Stomach (tissue), 9 donors: Measurements from ENCODE around the gene TMEM123. TPM values are rescaled to one million over a fixed set of nuclear protein-coding genes. Genes with fewer than 3 reads are reported as not detected.
A peak's percentile ranks its signal among the peaks of the same experiment; 100 is the strongest.

Experiments used
- DNase-seq, 2 donors: peaks; one replicate each; pipeline versions ENCODE4 v3.0.0 to v3.0.0-alpha.2; 2013 to 2019
- H3K27ac ChIP-seq, 5 donors: fragments of 200-600 bp in 4 of 5; sonication (generic) in 4 of 5; one replicate each; pipeline ENCODE4 v1.5.1; 2013 to 2019; ENCODE audit warnings: mild to moderate bottlenecking in 1 of 5, moderate library complexity in 1 of 5
- H3K27me3 ChIP-seq, 3 donors: fragments of 200-600 bp; sonication (generic); one replicate each; pipeline ENCODE4 v1.5.1; 2017 to 2019; ENCODE audit warnings: mixed run types in 1 of 3
- H3K36me3 ChIP-seq, 4 donors: fragments of 200-600 bp; sonication (generic); 1 replicate in 3 of 4; 2 replicates in 1 of 4; pipeline ENCODE4 v1.5.1; 2016 to 2019
- H3K4me1 ChIP-seq, 4 donors: fragments of 200-600 bp; sonication (generic); one replicate each; pipeline ENCODE4 v1.5.1; 2016 to 2019
- H3K4me3 ChIP-seq, 4 donors: fragments of 200-600 bp; sonication (generic) in 3 of 4; one replicate each; pipeline ENCODE4 v1.5.1; 2016 to 2019; ENCODE audit warnings: mild to moderate bottlenecking in 1 of 4
- H3K9me3 ChIP-seq, 4 donors: fragments of 200-600 bp; sonication (generic); one replicate each; pipeline ENCODE4 v1.5.1; 2016 to 2019
- EP300 ChIP-seq: sonication (generic); formaldehyde crosslinking; IDR thresholded peaks from one replicate; pipeline ENCODE4 v1.6.1; 2017; ENCODE audit warnings: antibody characterized with exemption
- POLR2A ChIP-seq, 4 donors: fragments of 450-650 bp; IDR thresholded peaks; one replicate each; pipeline ENCODE4 v1.6.1; 2016; ENCODE audit warnings: antibody characterized with exemption in 4 of 4, control low read depth in 2 of 4, mild to moderate bottlenecking in 1 of 4, moderate library complexity in 1 of 4
- POLR2AphosphoS5 ChIP-seq, 3 donors: sonication (generic); formaldehyde crosslinking; IDR thresholded peaks; one replicate each; pipeline ENCODE4 v1.6.1; 2016; ENCODE audit warnings: antibody characterized with exemption in 3 of 3
- whole genome bisulfite sequencing, 5 donors: extraction: QIAGEN DNeasy Blood & Tissue Kit in 3 of 5; methylation state at CpG; one replicate each; pipeline versions ENCODE4 v1.1.5 to v1.1.7; 2013 to 2018; 5-methylcytosine and 5-hydroxymethylcytosine counted together
- intact Hi-C: fragments of 100-400 bp; cut with DNase I; formaldehyde crosslinking; loops from one replicate; pipeline ENCODE4 v1.15.1; 2023; ENCODE audit warnings: low total_unique reads
- polyA plus RNA-seq, 3 donors: library from polyadenylated mRNA; stranded (reverse); fragments of 200-250 nt; gene quantifications; one replicate each; pipeline ENCODE4 v1.2.3, GENCODE V29; 2013
- total RNA-seq, 5 donors: library from RNA; depleted of rRNA; stranded (reverse); fragments of >200 nt; gene quantifications; one replicate each; pipeline versions ENCODE4 v1.1.0 to v1.2.3, GENCODE V29; 2014 to 2016
- TF ChIP-seq, protein P1 (sequence below), 7 experiments: fragments of 450-650 bp in 4 of 7; fragments of 200-600 bp in 3 of 7; sonication (generic) in 3 of 7; IDR thresholded peaks; one replicate each; pipeline ENCODE4 v1.5.1; 2016 to 2019; ENCODE audit warnings: antibody characterized with exemption in 7 of 7, control low read depth in 2 of 7, mild to moderate bottlenecking in 1 of 7
- donor health status: healthy with polysubstance abuse.
- donor health status: Bipolar disorder and iron deficiency.
- donor health status: healthy.

The TMEM123 gene
- total and polyA plus RNA-seq, 8 donors, result 16.2 to 226 (median 51.6) TPM

DNA sequence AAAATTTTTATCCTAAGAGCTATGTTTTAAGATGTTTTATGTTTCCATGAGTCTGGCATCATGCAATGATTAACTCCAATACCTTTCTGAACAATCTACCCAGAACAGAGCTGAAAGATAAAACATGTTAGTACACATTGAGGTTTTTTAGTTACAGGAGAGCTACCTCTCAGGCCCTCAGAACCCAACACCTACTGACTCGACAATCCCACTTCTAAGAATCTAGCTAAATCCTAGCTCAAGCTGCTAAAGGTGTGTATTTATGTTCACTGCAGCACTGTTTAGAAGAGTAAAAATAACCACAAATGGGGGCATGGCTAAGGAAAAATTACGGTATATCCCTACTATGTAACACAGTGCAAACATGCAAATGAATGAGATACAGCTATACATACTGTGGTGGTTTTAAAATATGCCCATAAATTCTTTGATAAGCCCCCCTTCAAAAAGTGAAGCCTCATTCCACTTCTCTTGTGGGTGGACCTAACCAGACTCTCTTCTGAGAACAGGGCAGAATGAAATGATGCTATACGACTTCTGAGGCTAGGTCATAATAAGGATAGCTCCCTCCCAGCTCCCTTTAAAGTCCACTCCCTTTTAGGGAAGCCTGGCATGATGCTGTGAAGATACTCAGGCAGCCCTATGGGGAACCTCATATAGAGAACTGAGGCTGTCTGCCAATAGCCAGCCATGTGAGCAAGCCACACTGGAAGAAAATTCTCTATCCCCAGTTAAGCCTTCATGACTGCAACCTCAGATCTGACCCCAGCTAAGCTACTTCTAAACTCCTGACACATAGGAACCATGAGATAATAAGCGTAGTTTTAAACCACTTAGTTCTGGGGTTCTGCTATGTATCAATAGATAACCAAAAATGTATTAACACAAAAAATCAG lies 29.5 kb downstream of the TMEM123 start:
- peaks cover 0 to 60% (median 42%) of the 10 kb centered on the region in 4 donors for H3K4me1 ChIP-seq
- H3K27ac ChIP-seq, result no peak overlapping the region
- WGBS, 5 donors, result 57 to 67% (median 67%) methylated on average over 4 of the region's 4 CpGs
- TF ChIP-seq, protein P1, sequence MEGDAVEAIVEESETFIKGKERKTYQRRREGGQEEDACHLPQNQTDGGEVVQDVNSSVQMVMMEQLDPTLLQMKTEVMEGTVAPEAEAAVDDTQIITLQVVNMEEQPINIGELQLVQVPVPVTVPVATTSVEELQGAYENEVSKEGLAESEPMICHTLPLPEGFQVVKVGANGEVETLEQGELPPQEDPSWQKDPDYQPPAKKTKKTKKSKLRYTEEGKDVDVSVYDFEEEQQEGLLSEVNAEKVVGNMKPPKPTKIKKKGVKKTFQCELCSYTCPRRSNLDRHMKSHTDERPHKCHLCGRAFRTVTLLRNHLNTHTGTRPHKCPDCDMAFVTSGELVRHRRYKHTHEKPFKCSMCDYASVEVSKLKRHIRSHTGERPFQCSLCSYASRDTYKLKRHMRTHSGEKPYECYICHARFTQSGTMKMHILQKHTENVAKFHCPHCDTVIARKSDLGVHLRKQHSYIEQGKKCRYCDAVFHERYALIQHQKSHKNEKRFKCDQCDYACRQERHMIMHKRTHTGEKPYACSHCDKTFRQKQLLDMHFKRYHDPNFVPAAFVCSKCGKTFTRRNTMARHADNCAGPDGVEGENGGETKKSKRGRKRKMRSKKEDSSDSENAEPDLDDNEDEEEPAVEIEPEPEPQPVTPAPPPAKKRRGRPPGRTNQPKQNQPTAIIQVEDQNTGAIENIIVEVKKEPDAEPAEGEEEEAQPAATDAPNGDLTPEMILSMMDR (IDR thresholded peaks at IDR 0.05), result no peak
- TF ChIP-seq POLR2AphosphoS5 (IDR thresholded peaks at IDR 0.05) (no peak), EP300 (no peak), POLR2A (IDR thresholded peaks at IDR 0.05) (no peak)
- no peak for DNase-seq
- intact Hi-C loops, result no loop called here
- H3K9me3 ChIP-seq, result no peaks in the 10 kb centered on the region
- H3K27me3 ChIP-seq, result no peaks in the 10 kb centered on the region
- no peak overlapping the region for H3K4me3 ChIP-seq
- peaks cover 0 to 5% (median 4%) of the 10 kb centered on the region in 4 donors for H3K36me3 ChIP-seq

DNA sequence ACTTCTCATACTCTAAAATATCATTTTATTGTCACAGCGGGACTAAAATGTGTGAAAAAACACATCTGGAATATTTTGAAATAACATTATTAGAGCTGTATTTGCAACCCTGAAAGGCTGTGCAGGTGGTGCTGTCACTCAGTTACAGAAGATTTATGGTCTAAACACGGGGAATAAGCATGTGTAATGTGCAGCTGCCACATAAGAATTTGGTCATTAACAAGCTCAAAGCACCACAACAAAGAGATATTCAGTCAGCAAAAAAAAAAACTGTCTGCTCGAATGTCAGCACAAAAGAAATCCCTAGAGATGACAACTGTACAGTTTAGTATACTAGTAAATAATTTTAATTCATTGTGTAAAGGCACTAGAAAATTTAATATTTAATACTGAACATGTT lies 31.3 kb downstream of the TMEM123 start:
- peaks cover 0 to 9% (median 2%) of the 10 kb centered on the region in 4 donors for H3K9me3 ChIP-seq
- peak in 1 of 2 donors; percentile 52 for DNase-seq
- peaks cover 0 to 48% (median 33%) of the 10 kb centered on the region in 4 donors for H3K4me1 ChIP-seq
- WGBS, 5 donors, result 56 to 63% (median 59%) methylated on average over 3 of the region's 3 CpGs
- H3K36me3 ChIP-seq, result peaks cover 0 to 5% (median 4%) of the 10 kb centered on the region in 4 donors
- H3K4me3 ChIP-seq, result no peak overlapping the region
- no peaks in the 10 kb centered on the region for H3K27me3 ChIP-seq
- intact Hi-C loops, result no loop called here
- TF ChIP-seq POLR2A (IDR thresholded peaks at IDR 0.05) (no peak), EP300 (no peak), POLR2AphosphoS5 (IDR thresholded peaks at IDR 0.05) (no peak)
- TF ChIP-seq, protein P1 (IDR thresholded peaks at IDR 0.05), result no peak
- H3K27ac ChIP-seq, result no peak overlapping the region

DNA sequence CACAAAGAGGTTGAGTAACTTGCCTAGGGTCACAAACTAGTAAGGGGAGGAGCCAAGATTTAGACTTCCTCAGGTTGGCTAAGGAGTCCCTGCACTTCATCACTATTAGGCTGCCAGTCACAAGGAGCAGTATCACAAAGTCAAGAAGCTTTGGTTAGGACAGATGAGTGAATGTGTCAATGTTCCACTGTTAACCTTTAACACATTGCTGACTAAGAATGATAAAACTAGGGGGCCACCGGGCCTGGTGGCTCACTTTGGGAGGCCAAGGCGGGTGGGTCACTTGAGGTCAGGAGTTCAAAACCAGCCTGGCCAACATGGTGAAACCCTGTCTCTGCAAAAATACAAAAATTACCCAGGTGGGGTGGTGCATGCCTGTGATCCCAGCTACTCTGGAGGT lies 32.0 kb downstream of the TMEM123 start:
- WGBS, 5 donors, result 55 to 72% (median 64%) methylated on average over 2 of the region's 2 CpGs
- intact Hi-C loops, result no loop called here

DNA sequence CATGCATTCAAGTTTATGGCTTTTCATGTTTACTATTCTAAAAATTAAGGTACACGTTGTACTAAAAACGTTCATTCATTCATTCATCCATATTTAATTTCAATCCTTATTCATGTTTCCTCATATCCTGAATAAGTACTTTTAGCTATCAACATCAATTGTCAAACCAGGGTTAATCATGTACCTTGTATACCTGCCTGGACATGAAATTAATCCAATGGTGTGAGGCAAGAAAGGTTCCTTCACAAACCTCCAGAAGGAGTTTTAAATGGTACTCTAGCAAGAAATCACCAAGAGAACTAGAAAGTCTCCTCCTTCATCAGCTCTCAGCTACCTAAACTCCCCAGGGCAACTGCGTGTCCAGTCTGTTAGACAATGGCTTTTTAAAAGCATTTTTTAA lies 33.4 kb downstream of the TMEM123 start:
- H3K4me3 ChIP-seq, result no peak overlapping the region
- peaks cover 0 to 5% (median 4%) of the 10 kb centered on the region in 4 donors for H3K36me3 ChIP-seq
- no peaks in the 10 kb centered on the region for H3K27me3 ChIP-seq
- no peak for DNase-seq
- WGBS, 5 donors, result 64 to 86% (median 77%) methylated on average over 3 of the region's 3 CpGs
- peaks cover 6 to 44% (median 20%) of the 10 kb centered on the region in 4 donors for H3K4me1 ChIP-seq
- TF ChIP-seq POLR2AphosphoS5 (IDR thresholded peaks at IDR 0.05) (no peak), POLR2A (IDR thresholded peaks at IDR 0.05) (no peak), EP300 (no peak)
- TF ChIP-seq, protein P1 (IDR thresholded peaks at IDR 0.05), result no peak
- peaks cover 0 to 9% (median 2%) of the 10 kb centered on the region in 4 donors for H3K9me3 ChIP-seq
- intact Hi-C loops, result no loop called here
- no peak overlapping the region for H3K27ac ChIP-seq

More for the DNA sequence above, 32.0 kb downstream of the TMEM123 start:
- H3K36me3 ChIP-seq, result peaks cover 0 to 5% (median 4%) of the 10 kb centered on the region in 4 donors
- H3K4me1 ChIP-seq, result peaks cover 0 to 44% (median 30%) of the 10 kb centered on the region in 4 donors
- H3K27ac ChIP-seq, result no peak overlapping the region
- no peaks in the 10 kb centered on the region for H3K27me3 ChIP-seq
- no peak overlapping the region for H3K4me3 ChIP-seq
- H3K9me3 ChIP-seq, result peaks cover 0 to 9% (median 2%) of the 10 kb centered on the region in 4 donors
- TF ChIP-seq, protein P1 (IDR thresholded peaks at IDR 0.05), result no peak
- TF ChIP-seq EP300 (no peak), POLR2A (IDR thresholded peaks at IDR 0.05) (no peak), POLR2AphosphoS5 (IDR thresholded peaks at IDR 0.05) (no peak)
- no peak for DNase-seq
